GM12864 (cell line): ENCODE results near the gene CD79A.

ENCODE experiments used
- DNase-seq: peaks from one replicate; pipeline ENCODE4 v3.0.0-alpha.2; 2011; ENCODE audit warnings: low read depth
- H3K4me3 ChIP-seq: 2 replicates; pipeline ENCODE4 v1.5.1; 2011; ENCODE audit warnings: mild to moderate bottlenecking, low read depth, low read length, control low read depth
- TF ChIP-seq, protein P1 (sequence below): IDR thresholded peaks from 2 replicates; pipeline ENCODE4 v1.5.1; 2011; ENCODE audit warnings: low read depth, mild to moderate bottlenecking, moderate library complexity, low read length, control low read depth, inconsistent platforms; ENCODE audit errors: missing control alignments

Gene CD79A

DNA sequence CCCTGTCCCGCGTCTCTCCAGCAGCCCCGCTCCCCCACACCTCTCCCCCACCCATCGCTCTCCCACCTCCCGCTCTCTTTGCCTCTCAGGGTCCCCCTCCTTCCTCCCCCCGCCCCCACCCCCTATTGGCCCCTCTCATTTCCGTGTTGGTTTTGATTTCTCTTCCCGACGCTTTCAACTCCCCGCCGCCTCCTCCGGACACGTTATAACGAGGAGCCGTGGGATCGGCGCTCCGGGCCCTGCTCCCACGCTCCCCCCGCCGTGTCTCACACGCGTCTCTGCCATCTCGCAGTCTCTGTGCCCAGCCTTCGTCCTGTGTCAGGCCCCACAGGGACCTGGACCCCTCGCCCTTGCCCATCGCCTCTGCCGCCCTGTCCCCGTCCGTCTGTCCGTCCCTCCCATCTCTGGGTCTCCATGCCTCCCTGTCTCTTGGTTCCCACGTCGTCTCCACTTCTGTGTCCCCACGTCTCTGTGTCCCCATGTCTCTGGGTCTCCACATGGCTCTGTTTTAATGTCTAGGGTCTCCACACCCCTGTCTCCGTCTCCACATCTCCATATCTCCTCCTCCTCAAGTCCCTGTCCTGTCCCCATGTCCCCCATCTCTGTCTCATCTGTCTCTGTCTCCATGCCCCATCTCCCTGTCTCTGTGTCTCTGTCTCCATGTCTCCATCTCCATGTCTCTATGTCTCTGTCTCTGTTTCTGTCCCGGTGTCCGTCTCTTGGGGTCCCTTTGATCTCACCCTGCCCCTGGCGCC, 38.1 kb downstream of the CD79A start:
- TF ChIP-seq, protein P1, sequence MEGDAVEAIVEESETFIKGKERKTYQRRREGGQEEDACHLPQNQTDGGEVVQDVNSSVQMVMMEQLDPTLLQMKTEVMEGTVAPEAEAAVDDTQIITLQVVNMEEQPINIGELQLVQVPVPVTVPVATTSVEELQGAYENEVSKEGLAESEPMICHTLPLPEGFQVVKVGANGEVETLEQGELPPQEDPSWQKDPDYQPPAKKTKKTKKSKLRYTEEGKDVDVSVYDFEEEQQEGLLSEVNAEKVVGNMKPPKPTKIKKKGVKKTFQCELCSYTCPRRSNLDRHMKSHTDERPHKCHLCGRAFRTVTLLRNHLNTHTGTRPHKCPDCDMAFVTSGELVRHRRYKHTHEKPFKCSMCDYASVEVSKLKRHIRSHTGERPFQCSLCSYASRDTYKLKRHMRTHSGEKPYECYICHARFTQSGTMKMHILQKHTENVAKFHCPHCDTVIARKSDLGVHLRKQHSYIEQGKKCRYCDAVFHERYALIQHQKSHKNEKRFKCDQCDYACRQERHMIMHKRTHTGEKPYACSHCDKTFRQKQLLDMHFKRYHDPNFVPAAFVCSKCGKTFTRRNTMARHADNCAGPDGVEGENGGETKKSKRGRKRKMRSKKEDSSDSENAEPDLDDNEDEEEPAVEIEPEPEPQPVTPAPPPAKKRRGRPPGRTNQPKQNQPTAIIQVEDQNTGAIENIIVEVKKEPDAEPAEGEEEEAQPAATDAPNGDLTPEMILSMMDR = no peak
- no peak for DNase-seq
- no peak overlapping the region for H3K4me3 ChIP-seq

DNA sequence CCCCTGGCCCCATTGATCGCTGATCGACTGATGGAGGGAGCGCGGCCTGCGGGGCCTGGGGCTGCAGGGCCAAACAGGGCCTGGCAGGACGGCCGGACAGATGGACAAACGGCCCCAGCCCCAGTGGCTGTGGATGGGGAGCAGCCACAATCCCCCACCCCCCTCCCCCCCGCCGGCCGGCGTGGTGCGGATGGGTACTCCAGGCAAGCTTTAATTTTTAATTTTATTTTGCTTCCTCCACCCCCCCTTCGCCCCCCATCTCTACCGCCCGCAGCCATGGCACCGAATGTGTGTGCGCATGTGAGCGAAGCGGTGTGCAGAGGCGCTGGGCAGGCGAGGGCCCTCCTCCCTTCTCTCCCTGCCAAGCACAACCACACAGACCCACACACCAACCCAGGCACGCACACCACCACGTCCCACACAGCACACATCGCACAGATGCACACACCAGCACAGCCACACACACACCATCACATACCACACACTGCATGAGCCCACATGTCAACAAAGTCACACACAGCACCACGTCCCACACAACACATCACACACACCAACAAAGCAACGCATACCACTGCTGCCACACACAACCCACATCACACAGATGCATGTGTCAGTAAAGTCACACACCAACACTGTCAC, 38.8 kb downstream of the CD79A start:
- no peak overlapping the region for H3K4me3 ChIP-seq
- TF ChIP-seq, protein P1 = no peak
- DNase-seq = no peak

DNA sequence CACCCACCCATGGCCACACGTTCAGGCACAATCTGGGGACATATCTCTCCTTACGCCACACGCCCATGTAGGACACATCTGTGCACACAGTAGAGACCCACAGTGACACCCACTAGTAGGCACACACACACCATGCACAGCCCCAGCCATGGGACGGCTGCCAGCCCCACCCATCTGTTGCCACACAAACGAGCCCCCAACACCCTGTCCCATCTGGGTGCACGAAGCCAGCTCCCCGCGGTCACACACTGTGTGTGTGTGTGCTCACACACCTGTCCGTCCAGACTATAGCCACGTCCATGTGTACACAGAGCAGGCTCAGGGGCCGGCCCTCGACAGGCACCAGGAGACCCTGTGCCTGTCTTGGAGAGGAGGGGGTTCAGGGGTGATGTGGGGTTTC, 40.6 kb downstream of the CD79A start:
- DNase-seq = no peak
- no peak overlapping the region for H3K4me3 ChIP-seq
- TF ChIP-seq, protein P1 = no peak

DNA sequence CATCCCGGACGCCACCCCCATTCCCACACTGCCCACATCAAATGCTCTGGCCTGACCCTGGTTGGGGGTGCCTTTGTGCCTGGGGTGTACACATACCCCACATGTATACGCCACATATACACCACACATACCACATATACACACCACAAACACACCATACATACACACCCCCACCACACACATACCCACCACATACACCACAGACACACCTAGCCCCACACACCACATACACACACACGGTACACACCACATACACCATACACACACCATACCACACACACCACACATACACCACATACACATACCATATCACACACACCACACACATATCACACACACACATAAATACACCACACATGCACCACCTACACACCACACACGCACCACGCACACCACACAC, 41.0 kb downstream of the CD79A start:
- DNase-seq = no peak

DNA sequence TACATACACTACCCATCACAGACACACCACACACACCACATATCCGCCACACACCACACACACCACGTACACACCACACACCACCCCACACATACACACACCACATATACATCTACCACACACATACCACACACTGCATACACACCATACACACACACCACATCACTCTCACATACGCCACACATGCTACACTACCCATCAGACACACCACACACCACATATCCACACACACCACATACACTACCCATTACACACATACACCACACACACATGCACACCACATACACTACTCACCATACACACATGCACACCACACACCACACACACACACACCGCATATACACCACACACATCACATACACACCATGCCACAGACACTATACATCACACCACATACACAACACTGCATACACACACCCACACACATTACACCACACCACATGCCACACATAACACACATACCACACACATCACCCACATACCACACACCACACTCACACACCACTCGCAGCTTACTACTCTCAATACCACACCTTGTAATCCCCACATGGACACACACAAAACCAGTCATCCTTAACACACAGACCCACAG, 41.7 kb downstream of the CD79A start:
- no peak for DNase-seq
- TF ChIP-seq, protein P1 = no peak
- no peak overlapping the region for H3K4me3 ChIP-seq

More for the DNA sequence above, 41.0 kb downstream of the CD79A start:
- H3K4me3 ChIP-seq = no peak overlapping the region
- TF ChIP-seq, protein P1 = no peak

DNA sequence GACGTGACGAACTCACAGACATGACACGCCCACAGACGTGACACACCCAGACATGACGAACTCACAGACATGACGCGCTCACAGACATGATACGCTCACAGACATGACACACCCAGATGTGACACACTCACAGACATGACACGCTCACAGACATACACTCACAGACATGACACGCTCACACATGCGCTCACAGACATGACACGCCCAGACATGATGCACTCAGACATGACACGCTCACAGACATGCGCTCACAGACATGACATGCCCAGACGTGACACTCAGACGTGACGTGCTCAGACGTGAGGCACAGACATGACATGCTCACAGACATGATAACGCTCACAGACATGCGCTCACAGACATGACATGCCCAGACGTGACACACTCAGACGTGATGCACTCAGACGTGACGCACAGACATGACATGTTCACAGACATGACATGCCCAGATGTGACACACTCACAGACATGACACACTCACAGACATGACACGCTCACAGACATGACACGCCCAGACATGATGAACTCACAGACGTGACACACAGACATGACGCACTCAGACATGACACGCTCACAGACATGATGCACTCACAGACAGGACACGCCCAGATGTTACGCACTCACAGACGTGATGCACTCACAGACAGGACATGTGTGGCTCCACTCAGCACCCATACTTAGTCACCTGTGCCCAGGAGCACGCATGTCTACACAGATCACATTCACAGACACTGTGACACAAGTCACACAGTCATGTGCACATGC, 43.1 kb downstream of the CD79A start:
- DNase-seq = no peak
- TF ChIP-seq, protein P1 = no peak
- H3K4me3 ChIP-seq = no peak overlapping the region
